Gastrocnemius medialis (tissue), 4 donors: ENCODE measurements around the gene MGAT5B. TPM values are rescaled to one million over a fixed set of nuclear protein-coding genes. Genes with fewer than 3 reads are reported as not detected.

Experiments
- ATAC-seq, 2 donors: fragments of 150-250 bp; one replicate each; pipeline ENCODE4 v1.9.1; 2016
- DNase-seq, 2 donors: peaks; one replicate each; pipeline ENCODE4 v3.0.0-alpha.2; 2019
- H3K27ac ChIP-seq, 4 donors: fragments of 200-600 bp; sonication (generic); 1 replicate in 1 of 4; 2 replicates in 3 of 4; pipeline ENCODE4 v1.5.1; 2016 to 2018; ENCODE audit warnings: mild to moderate bottlenecking in 2 of 4, moderate library complexity in 1 of 4
- H3K27me3 ChIP-seq, 3 donors: fragments of 200-600 bp; sonication (generic) in 2 of 3; 1 replicate in 1 of 3; 2 replicates in 2 of 3; pipeline versions ENCODE4 v1.5.1 to v1.6.0; 2016 to 2019; ENCODE audit warnings: mild to moderate bottlenecking in 1 of 3, moderate library complexity in 1 of 3
- H3K36me3 ChIP-seq, 2 donors: fragments of 200-600 bp; sonication (generic) in 1 of 2; one replicate each; pipeline ENCODE4 v1.5.1; 2017 to 2018
- H3K4me1 ChIP-seq, 2 donors: fragments of 200-600 bp; sonication (generic) in 1 of 2; one replicate each; pipeline ENCODE4 v1.5.1; 2016 to 2017; ENCODE audit warnings: mild to moderate bottlenecking in 2 of 2
- H3K4me3 ChIP-seq, 4 donors: fragments of 200-600 bp; sonication (generic) in 3 of 4; 1 replicate in 1 of 4; 2 replicates in 3 of 4; pipeline ENCODE4 v1.5.1; 2016 to 2019; ENCODE audit warnings: mild to moderate bottlenecking in 2 of 4
- H3K9me3 ChIP-seq, 3 donors: fragments of 200-600 bp; sonication (generic) in 2 of 3; 1 replicate in 1 of 3; 2 replicates in 2 of 3; pipeline ENCODE4 v1.5.1; 2016 to 2019
- POLR2A ChIP-seq, 2 donors: fragments of 450-650 bp; IDR thresholded peaks; one replicate each; pipeline ENCODE4 v1.6.1; 2017; ENCODE audit warnings: antibody characterized with exemption in 2 of 2, mild to moderate bottlenecking in 2 of 2, moderate library complexity in 2 of 2
- in situ Hi-C, 4 donors: fragments of 200-750 bp; cut with MboI; loops; one replicate each; pipeline versions ENCODE4 v1.15.0 to v1.8.0; 2017; ENCODE audit warnings: low sequenced_read_pairs in 4 of 4
- intact Hi-C: fragments of 100-400 bp; cut with DNase I; formaldehyde crosslinking; loops from one replicate; pipeline ENCODE4 v1.15.1; 2023; ENCODE audit warnings: low total_unique reads
- total RNA-seq, 4 donors: library from RNA; depleted of rRNA; stranded (reverse); fragments of >200 nt; gene quantifications; one replicate each; pipeline versions ENCODE4 v1.1.0 to v1.2.3, GENCODE V29; 2016
- TF ChIP-seq, protein P1 (sequence below), 5 experiments: fragments of 450-650 bp in 3 of 5; fragments of 200-600 bp in 2 of 5; sonication (generic) in 2 of 5; IDR thresholded peaks in 4 of 5; conservative IDR thresholded peaks in 1 of 5; 1 replicate in 4 of 5; 2 replicates in 1 of 5; pipeline ENCODE4 v1.5.1; 2016 to 2019; ENCODE audit warnings: antibody characterized with exemption in 5 of 5, mild to moderate bottlenecking in 3 of 5, moderate library complexity in 3 of 5

MGAT5B gene
- total RNA-seq, 4 donors from 2014 or later = not detected

DNA sequence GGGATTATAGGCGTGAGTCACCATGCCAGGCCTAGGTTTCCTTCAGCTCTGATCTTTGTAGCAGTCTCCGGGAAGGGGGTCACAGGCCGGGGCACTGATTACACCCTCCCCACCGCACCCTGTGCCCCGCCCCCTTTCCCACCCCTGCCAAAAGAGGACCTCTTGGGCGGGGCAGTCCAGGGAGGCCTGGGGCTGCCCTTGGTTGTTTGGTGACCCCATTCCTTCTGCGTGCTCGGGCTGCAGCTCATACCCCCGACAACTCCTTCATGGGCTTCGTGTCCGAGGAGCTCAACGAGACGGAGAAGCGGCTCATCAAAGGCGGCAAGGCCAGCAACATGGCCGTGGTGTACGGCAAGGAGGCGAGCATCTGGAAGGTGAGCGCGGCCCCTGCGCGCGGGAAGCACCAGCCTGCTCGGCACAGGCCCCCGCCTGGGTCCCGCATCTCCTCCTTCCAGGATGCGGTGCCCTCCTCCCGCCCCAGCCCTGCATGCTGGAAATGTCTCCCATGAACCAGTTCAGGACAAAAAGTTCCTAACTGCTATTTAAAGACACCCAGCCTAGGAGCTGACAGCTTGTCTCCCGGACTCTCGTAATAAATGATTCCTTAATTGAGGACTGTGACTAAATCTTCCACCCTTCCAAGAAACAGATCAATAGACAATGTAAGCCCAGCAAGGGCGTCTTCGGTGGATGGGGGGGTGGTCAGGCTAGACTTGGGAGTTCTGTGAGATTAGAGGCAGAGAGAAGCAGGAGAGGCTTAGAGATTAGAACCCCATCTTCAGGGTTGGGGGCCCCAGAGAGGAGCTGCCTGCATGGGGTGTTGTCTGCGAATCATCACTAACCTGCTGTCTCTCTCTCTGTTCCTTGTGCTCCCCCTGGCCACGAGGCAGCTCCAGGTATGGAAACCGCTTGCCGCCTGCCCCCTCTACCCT, 64.5 kb downstream of the MGAT5B start:
- no peaks in the 10 kb centered on the region for H3K4me1 ChIP-seq
- DNase-seq = no peak
- TF ChIP-seq, protein P1, sequence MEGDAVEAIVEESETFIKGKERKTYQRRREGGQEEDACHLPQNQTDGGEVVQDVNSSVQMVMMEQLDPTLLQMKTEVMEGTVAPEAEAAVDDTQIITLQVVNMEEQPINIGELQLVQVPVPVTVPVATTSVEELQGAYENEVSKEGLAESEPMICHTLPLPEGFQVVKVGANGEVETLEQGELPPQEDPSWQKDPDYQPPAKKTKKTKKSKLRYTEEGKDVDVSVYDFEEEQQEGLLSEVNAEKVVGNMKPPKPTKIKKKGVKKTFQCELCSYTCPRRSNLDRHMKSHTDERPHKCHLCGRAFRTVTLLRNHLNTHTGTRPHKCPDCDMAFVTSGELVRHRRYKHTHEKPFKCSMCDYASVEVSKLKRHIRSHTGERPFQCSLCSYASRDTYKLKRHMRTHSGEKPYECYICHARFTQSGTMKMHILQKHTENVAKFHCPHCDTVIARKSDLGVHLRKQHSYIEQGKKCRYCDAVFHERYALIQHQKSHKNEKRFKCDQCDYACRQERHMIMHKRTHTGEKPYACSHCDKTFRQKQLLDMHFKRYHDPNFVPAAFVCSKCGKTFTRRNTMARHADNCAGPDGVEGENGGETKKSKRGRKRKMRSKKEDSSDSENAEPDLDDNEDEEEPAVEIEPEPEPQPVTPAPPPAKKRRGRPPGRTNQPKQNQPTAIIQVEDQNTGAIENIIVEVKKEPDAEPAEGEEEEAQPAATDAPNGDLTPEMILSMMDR (IDR thresholded peaks at IDR 0.05 in 4 of 5, conservative IDR thresholded peaks at IDR 0.05 in 1 of 5) = no peak
- no peak for TF ChIP-seq POLR2A (IDR thresholded peaks at IDR 0.05)
- no peaks in the 10 kb centered on the region for H3K9me3 ChIP-seq
- intact Hi-C loops = no loop called here
- no peaks in the 10 kb centered on the region for H3K36me3 ChIP-seq
- H3K27me3 ChIP-seq = peaks cover 0 to 2% (median 0%) of the 10 kb centered on the region in 3 donors
- in situ Hi-C loops = no loop called here
- no peak overlapping the region for H3K27ac ChIP-seq
- no peak for ATAC-seq
- no peak overlapping the region for H3K4me3 ChIP-seq

- no peak for ATAC-seq
- TF ChIP-seq, protein P1 (IDR thresholded peaks at IDR 0.05 in 4 of 5, conservative IDR thresholded peaks at IDR 0.05 in 1 of 5) = no peak
- no peak for TF ChIP-seq POLR2A (IDR thresholded peaks at IDR 0.05)
- intact Hi-C loops = no loop called here
- no peaks in the 10 kb centered on the region for H3K36me3 ChIP-seq
- no peaks in the 10 kb centered on the region for H3K4me1 ChIP-seq
- H3K4me3 ChIP-seq = no peak overlapping the region
- DNase-seq = no peak
- peaks cover 0 to 3% (median 0%) of the 10 kb centered on the region in 3 donors for H3K27me3 ChIP-seq
- in situ Hi-C loops = no loop called here
- no peak overlapping the region for H3K27ac ChIP-seq
- H3K9me3 ChIP-seq = no peaks in the 10 kb centered on the region
Measured at GRCh38 chr17:76934561-76935320, 66.5 kb downstream of the MGAT5B start.

- Histone ChIP-seq H3K36me3 (no peaks in the 10 kb centered on the region), H3K4me1 (no peaks in the 10 kb centered on the region), H3K27ac (no peak overlapping the region), H3K27me3 (peaks cover 0 to 7% (median 0%) of the 10 kb centered on the region in 3 donors), H3K9me3 (no peaks in the 10 kb centered on the region), H3K4me3 (no peak overlapping the region)
- intact Hi-C loops = no loop called here
- in situ Hi-C loops = no loop called here
- DNase-seq (no peak), ATAC-seq (no peak)
- TF ChIP-seq POLR2A (IDR thresholded peaks at IDR 0.05) = no peak
- TF ChIP-seq, protein P1 (IDR thresholded peaks at IDR 0.05 in 4 of 5, conservative IDR thresholded peaks at IDR 0.05 in 1 of 5) = no peak
Measured at GRCh38 chr17:76935331-76935730, 67.1 kb downstream of the MGAT5B start.

GRCh38 chr17:76937238-76937637, 69.0 kb downstream of the MGAT5B start:
- Histone ChIP-seq H3K27me3 (peaks cover 0 to 8% (median 0%) of the 10 kb centered on the region in 3 donors), H3K4me1 (no peaks in the 10 kb centered on the region), H3K4me3 (no peak overlapping the region), H3K27ac (no peak overlapping the region), H3K9me3 (no peaks in the 10 kb centered on the region), H3K36me3 (no peaks in the 10 kb centered on the region)
- TF ChIP-seq POLR2A (IDR thresholded peaks at IDR 0.05) = no peak
- TF ChIP-seq, protein P1 (IDR thresholded peaks at IDR 0.05 in 4 of 5, conservative IDR thresholded peaks at IDR 0.05 in 1 of 5) = no peak
- DNase-seq (no peak), ATAC-seq (no peak)
- in situ Hi-C loops = no loop called here
- intact Hi-C loops = no loop called here
